K562 (cell line): ENCODE data around the gene PITPNC1.

Experiments
- CTCF ChIP-seq, 3 experiments: IDR thresholded peaks in 2 of 3; conservative IDR thresholded peaks in 1 of 3; 2 replicates each; pipeline ENCODE4 v1.5.1; 2011 to 2012; ENCODE audit warnings: low read length in 3 of 3, mild to moderate bottlenecking in 3 of 3, control low read depth in 2 of 3, improper control_type of control experiment in 1 of 3, inconsistent platforms in 1 of 3, low read depth in 1 of 3, mixed read lengths in 1 of 3, moderate library complexity in 1 of 3; ENCODE audit not compliant: insufficient read depth in 2 of 3
- MEF2A ChIP-seq: IDR thresholded peaks from 2 replicates; pipeline ENCODE4 v1.6.1; 2011; ENCODE audit warnings: low read depth, mild to moderate bottlenecking, low read length, moderate library complexity; ENCODE audit not compliant: control insufficient read depth
- NFE2 ChIP-seq: IDR thresholded peaks from 2 replicates; pipeline ENCODE4 v1.6.1; 2014; ENCODE audit warnings: antibody characterized with exemption, low read depth
- ZNF57 ChIP-seq: fragments of 450-650 bp; formaldehyde crosslinking; IDR thresholded peaks from 2 replicates; pipeline ENCODE4 v1.4.0; 2020; ENCODE audit warnings: mild to moderate bottlenecking, moderate library complexity

DNA sequence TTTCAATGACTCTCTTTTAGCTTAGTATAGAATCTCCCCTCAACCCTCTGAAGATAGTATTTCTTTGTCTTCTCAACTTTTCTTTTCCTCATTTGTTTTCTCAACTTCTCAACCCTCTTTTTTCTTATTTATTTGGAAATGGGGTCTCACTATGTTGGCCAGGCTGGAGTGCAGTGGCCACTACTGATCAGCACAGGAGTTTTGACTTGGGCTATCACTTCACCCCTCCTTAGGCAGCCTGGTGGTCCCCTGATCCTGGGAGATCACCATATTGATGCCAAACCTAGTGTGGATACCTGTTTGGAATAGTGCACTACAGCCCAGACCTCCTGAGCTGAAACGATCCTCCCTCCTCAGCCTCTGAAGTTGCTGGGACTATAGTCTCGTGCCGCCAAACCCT, 79.8 kb downstream of the PITPNC1 start:
- no peak for TF ChIP-seq NFE2
- TF ChIP-seq ZNF57: no peak
- no peak for TF ChIP-seq CTCF (IDR thresholded peaks at IDR 0.05 in 2 of 3, conservative IDR thresholded peaks at IDR 0.05 in 1 of 3; ENCODE audit: insufficient read depth in 2 of 3, low read depth in 1 of 3, low read length in 3 of 3)
- no peak for TF ChIP-seq MEF2A
